H9 (cell line): ENCODE data around the gene ADSS1. TPM values are rescaled to one million over a fixed set of nuclear protein-coding genes. Genes with fewer than 3 reads are reported as not detected.

Experiments used
- DNase-seq: peaks from one replicate; pipeline ENCODE4 v3.0.0-alpha.2; 2017
- H2AFZ ChIP-seq: one replicate; pipeline ENCODE4 v1.6.1; 2013; ENCODE audit warnings: mild to moderate bottlenecking, low read length, control low read depth, moderate library complexity
- H2AK5ac ChIP-seq: 2 replicates; pipeline ENCODE4 v1.6.1; 2013; ENCODE audit warnings: low read length, control low read depth, mixed read lengths; ENCODE audit not compliant: insufficient read length
- H2BK120ac ChIP-seq: one replicate; pipeline ENCODE4 v1.6.1; 2013; ENCODE audit warnings: low read depth, mild to moderate bottlenecking, low read length, control low read depth, inconsistent platforms; ENCODE audit not compliant: poor library complexity, severe bottlenecking
- H2BK12ac ChIP-seq: 2 replicates; pipeline ENCODE4 v1.6.1; 2013; ENCODE audit warnings: low read length, control low read depth, mixed read lengths, low read depth; ENCODE audit not compliant: insufficient read length
- H2BK15ac ChIP-seq: 2 replicates; pipeline ENCODE4 v1.6.1; 2013; ENCODE audit warnings: low read depth, low read length, control low read depth
- H2BK20ac ChIP-seq: one replicate; pipeline ENCODE4 v1.6.1; 2013; ENCODE audit warnings: low read depth, mild to moderate bottlenecking, low read length, control low read depth, inconsistent platforms; ENCODE audit not compliant: poor library complexity, severe bottlenecking
- H2BK5ac ChIP-seq: 2 replicates; pipeline ENCODE4 v1.6.1; 2013; ENCODE audit warnings: low read length, control low read depth, mixed read lengths; ENCODE audit not compliant: insufficient read length
- H3K14ac ChIP-seq: 2 replicates; pipeline ENCODE4 v1.6.1; 2013; ENCODE audit warnings: low read length, control low read depth; ENCODE audit not compliant: insufficient read depth
- H3K18ac ChIP-seq: 2 replicates; pipeline ENCODE4 v1.6.1; 2013; ENCODE audit warnings: low read depth, mild to moderate bottlenecking, mixed read lengths, low read length, control low read depth; ENCODE audit not compliant: insufficient read length
- H3K23ac ChIP-seq: 2 replicates; pipeline ENCODE4 v1.6.1; 2013; ENCODE audit warnings: low read length, control low read depth, mixed read lengths, low read depth; ENCODE audit not compliant: insufficient read length
- H3K23me2 ChIP-seq: 2 replicates; pipeline ENCODE4 v1.6.1; 2013; ENCODE audit warnings: low read depth, mild to moderate bottlenecking, mixed read lengths, low read length, control low read depth; ENCODE audit not compliant: insufficient read length, poor library complexity, severe bottlenecking
- H3K27ac ChIP-seq: 2 replicates; pipeline ENCODE4 v1.5.1; 2013; ENCODE audit warnings: low read length, control low read depth, mixed read lengths, low read depth; ENCODE audit not compliant: insufficient read length
- H3K27me3 ChIP-seq: 2 replicates; pipeline ENCODE4 v1.6.1; 2013; ENCODE audit warnings: low read length, control low read depth, inconsistent platforms; ENCODE audit not compliant: insufficient read depth
- H3K4ac ChIP-seq: 2 replicates; pipeline ENCODE4 v1.6.1; 2013; ENCODE audit warnings: low read depth, mild to moderate bottlenecking, control low read depth, inconsistent platforms, low read length, moderate library complexity
- H3K4me1 ChIP-seq: 2 replicates; pipeline ENCODE4 v1.6.1; 2013; ENCODE audit warnings: low read length, control low read depth, inconsistent platforms; ENCODE audit not compliant: insufficient read depth
- H3K4me2 ChIP-seq: 2 replicates; pipeline ENCODE4 v1.6.1; 2013; ENCODE audit warnings: low read length, control low read depth, mixed read lengths; ENCODE audit not compliant: insufficient read length, insufficient read depth
- H3K56ac ChIP-seq: 2 replicates; pipeline ENCODE4 v1.6.1; 2013; ENCODE audit warnings: low read depth, mild to moderate bottlenecking, mixed read lengths, low read length, control low read depth; ENCODE audit not compliant: insufficient read length
- H3K79me1 ChIP-seq: 2 replicates; pipeline ENCODE4 v1.6.1; 2013; ENCODE audit warnings: low read depth, mild to moderate bottlenecking, moderate library complexity, low read length, control low read depth, inconsistent platforms; ENCODE audit not compliant: insufficient read depth, poor library complexity, severe bottlenecking
- H3K79me2 ChIP-seq: 2 replicates; pipeline ENCODE4 v1.6.1; 2013; ENCODE audit warnings: low read length, control low read depth, inconsistent platforms; ENCODE audit not compliant: insufficient read depth
- H3K9ac ChIP-seq: 2 replicates; pipeline ENCODE4 v1.6.1; 2013; ENCODE audit warnings: low read length, control low read depth, mixed read lengths; ENCODE audit not compliant: insufficient read length; ENCODE audit errors: extremely low read depth
- H3K9me3 ChIP-seq: one replicate; pipeline ENCODE4 v1.6.1; 2013; ENCODE audit warnings: low read depth, low read length, inconsistent platforms; ENCODE audit not compliant: control insufficient read depth
- H3T11ph ChIP-seq: one replicate; pipeline ENCODE4 v1.6.1; 2013; ENCODE audit warnings: mild to moderate bottlenecking, low read length, control low read depth, inconsistent platforms
- H4K20me1 ChIP-seq: one replicate; pipeline ENCODE4 v1.6.1; 2013; ENCODE audit not compliant: control insufficient read depth, insufficient read length, insufficient read depth
- H4K5ac ChIP-seq: 2 replicates; pipeline ENCODE4 v1.6.1; 2013; ENCODE audit warnings: low read depth, mild to moderate bottlenecking, mixed read lengths, low read length, control low read depth; ENCODE audit not compliant: insufficient read length
- H4K8ac ChIP-seq: replicated peaks from 2 replicates; pipeline ENCODE4 v1.6.1; 2013; ENCODE audit warnings: low read length, control low read depth, mixed read lengths, low read depth; ENCODE audit not compliant: insufficient read length
- H4K91ac ChIP-seq: 2 replicates; pipeline ENCODE4 v1.6.1; 2013; ENCODE audit warnings: low read depth, mild to moderate bottlenecking, moderate library complexity, mixed read lengths, low read length, control low read depth; ENCODE audit not compliant: insufficient read length
- H3K27ac Mint-ChIP-seq, 3 experiments: 2 replicates in 2 of 3; 3 replicates in 1 of 3; pipeline ENCODE4 v1.8.0; 2020 to 2021; ENCODE audit warnings: mixed read lengths in 3 of 3, mild to moderate bottlenecking in 1 of 3, moderate library complexity in 1 of 3
- H3K27me3 Mint-ChIP-seq: 2 replicates; pipeline ENCODE4 v1.8.0; 2021; ENCODE audit warnings: low read depth, mild to moderate bottlenecking, moderate library complexity, mixed read lengths
- H3K36me3 Mint-ChIP-seq, 3 experiments: 2 replicates in 2 of 3; 3 replicates in 1 of 3; pipeline ENCODE4 v1.8.0; 2020 to 2021; ENCODE audit warnings: low read depth in 3 of 3, mixed read lengths in 3 of 3; ENCODE audit not compliant: insufficient read depth in 1 of 3
- H3K4me1 Mint-ChIP-seq, 2 experiments: 2 replicates each; pipeline ENCODE4 v1.8.0; 2020; ENCODE audit warnings: mixed read lengths in 2 of 2
- H3K4me3 Mint-ChIP-seq, 2 experiments: 2 replicates in 1 of 2; 3 replicates in 1 of 2; pipeline ENCODE4 v1.8.0; 2020 to 2021; ENCODE audit warnings: mild to moderate bottlenecking in 2 of 2, mixed read lengths in 2 of 2, moderate library complexity in 1 of 2
- H3K9me3 Mint-ChIP-seq, 2 experiments: 2 replicates in 1 of 2; 3 replicates in 1 of 2; pipeline ENCODE4 v1.8.0; 2020; ENCODE audit warnings: mild to moderate bottlenecking in 2 of 2, mixed read lengths in 2 of 2, moderate library complexity in 1 of 2
- WGBS: extraction: QIAGEN DNeasy Blood & Tissue Kit; methylation state at CpG from one replicate; pipeline ENCODE4 v1.1.7; 2013; ENCODE audit warnings: missing lambda C conversion rate, low lambda C conversion rate, mixed read lengths; ENCODE audit not compliant: insufficient read length; ENCODE audit errors: extremely low coverage; 5-methylcytosine and 5-hydroxymethylcytosine counted together
- total RNA-seq: library from RNA; stranded (reverse); gene quantifications from 2 replicates; pipeline ENCODE4 v1.2.1, GENCODE V29; 2021
- TF ChIP-seq, protein P1 (sequence below): fragments of 200-600 bp; sonication (generic); conservative IDR thresholded peaks from 3 replicates; pipeline ENCODE4 v1.8.0; 2021; ENCODE audit warnings: antibody characterized with exemption, mild to moderate bottlenecking

The ADSS1 gene
- total RNA-seq, 1 experiment from 2014 or later: 8.5 TPM

GRCh38 chr14:104780513-104781030 is 56.5 kb downstream of the ADSS1 start:
- Histone ChIP-seq H3K79me1 (no peaks in the 10 kb centered on the region), H3K79me2 (no peaks in the 10 kb centered on the region), H4K8ac (no peak overlapping the region), H2BK120ac (no peak overlapping the region), H3K4ac (no peak overlapping the region), H2AK5ac (no peak overlapping the region), H3T11ph (no peak overlapping the region), H2BK12ac (no peak overlapping the region), H4K5ac (no peak overlapping the region), H4K20me1 (no peaks in the 10 kb centered on the region), H3K56ac (no peak overlapping the region), H3K9ac (no peak overlapping the region), H3K27ac (no peak overlapping the region), H3K23me2 (no peaks in the 10 kb centered on the region), H2AFZ (no peak overlapping the region), H2BK15ac (no peak overlapping the region), H3K4me2 (no peak overlapping the region), H3K23ac (no peak overlapping the region), H4K91ac (no peak overlapping the region), H3K14ac (no peak overlapping the region), H3K27me3 (no peaks in the 10 kb centered on the region), H3K18ac (no peak overlapping the region), H2BK20ac (no peak overlapping the region), H3K9me3 (no peaks in the 10 kb centered on the region), H3K4me1 (no peaks in the 10 kb centered on the region), H2BK5ac (no peak overlapping the region)
- no CpG with 5 or more reads among the region's 24 CpGs for WGBS
- no peak for DNase-seq
- TF ChIP-seq, protein P1, sequence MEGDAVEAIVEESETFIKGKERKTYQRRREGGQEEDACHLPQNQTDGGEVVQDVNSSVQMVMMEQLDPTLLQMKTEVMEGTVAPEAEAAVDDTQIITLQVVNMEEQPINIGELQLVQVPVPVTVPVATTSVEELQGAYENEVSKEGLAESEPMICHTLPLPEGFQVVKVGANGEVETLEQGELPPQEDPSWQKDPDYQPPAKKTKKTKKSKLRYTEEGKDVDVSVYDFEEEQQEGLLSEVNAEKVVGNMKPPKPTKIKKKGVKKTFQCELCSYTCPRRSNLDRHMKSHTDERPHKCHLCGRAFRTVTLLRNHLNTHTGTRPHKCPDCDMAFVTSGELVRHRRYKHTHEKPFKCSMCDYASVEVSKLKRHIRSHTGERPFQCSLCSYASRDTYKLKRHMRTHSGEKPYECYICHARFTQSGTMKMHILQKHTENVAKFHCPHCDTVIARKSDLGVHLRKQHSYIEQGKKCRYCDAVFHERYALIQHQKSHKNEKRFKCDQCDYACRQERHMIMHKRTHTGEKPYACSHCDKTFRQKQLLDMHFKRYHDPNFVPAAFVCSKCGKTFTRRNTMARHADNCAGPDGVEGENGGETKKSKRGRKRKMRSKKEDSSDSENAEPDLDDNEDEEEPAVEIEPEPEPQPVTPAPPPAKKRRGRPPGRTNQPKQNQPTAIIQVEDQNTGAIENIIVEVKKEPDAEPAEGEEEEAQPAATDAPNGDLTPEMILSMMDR: no peak
- Mint-ChIP-seq H3K4me1 (no peaks in the 10 kb centered on the region), H3K27me3 (no peaks in the 10 kb centered on the region), H3K27ac (no peak overlapping the region), H3K36me3 (peaks cover 3 to 14% (median 8%) of the 10 kb centered on the region in 3 experiments; a peak in 5 of 7 replicates), H3K4me3 (no peak overlapping the region), H3K9me3 (no peaks in the 10 kb centered on the region)
